OCI-M2 (cell line): ENCODE measurements around the gene MMEL1.

ENCODE experiments used
- DNase-seq: peaks from one replicate; lab custom pipeline; 2025; ENCODE audit not compliant: unreplicated experiment; lab: John Stamatoyannopoulos, UW

MMEL1 gene

GRCh38 chr1:2606881-2607621, 25.8 kb downstream of the MMEL1 start:
- DNase-seq = no peak

GRCh38 chr1:2606396-2606880, 26.4 kb downstream of the MMEL1 start:
- no peak for DNase-seq

GRCh38 chr1:2605509-2606395, 27.1 kb downstream of the MMEL1 start:
- no peak for DNase-seq

- no peak for DNase-seq
Observed at GRCh38 chr1:2604844-2605508, 27.8 kb downstream of the MMEL1 start.

- DNase-seq = no peak
Observed at GRCh38 chr1:2604156-2604843, 28.5 kb downstream of the MMEL1 start.

- no peak for DNase-seq
Observed at GRCh38 chr1:2603521-2604155, 29.2 kb downstream of the MMEL1 start.

GRCh38 chr1:2602866-2603520, 29.8 kb downstream of the MMEL1 start:
- no peak for DNase-seq

GRCh38 chr1:2602311-2602835, 30.4 kb downstream of the MMEL1 start:
- DNase-seq = no peak

GRCh38 chr1:2601721-2602303, 31.0 kb downstream of the MMEL1 start:
- no peak for DNase-seq

- DNase-seq = no peak
Observed at GRCh38 chr1:2598329-2598931, 34.4 kb downstream of the MMEL1 start.

GRCh38 chr1:2597441-2598328, 35.1 kb downstream of the MMEL1 start:
- no peak for DNase-seq

GRCh38 chr1:2596530-2597333, 36.1 kb downstream of the MMEL1 start:
- DNase-seq = no peak

GRCh38 chr1:2595812-2596529, 36.8 kb downstream of the MMEL1 start:
- no peak for DNase-seq

GRCh38 chr1:2595261-2595811, 37.5 kb downstream of the MMEL1 start:
- no peak for DNase-seq

GRCh38 chr1:2594641-2595131, 38.1 kb downstream of the MMEL1 start:
- no peak for DNase-seq
